Measurements from ENCODE around the gene TBC1D23.

GRCh38 chr3:100330651-100331050 lies 69.9 kb downstream of the TBC1D23 start:
- TF ChIP-seq CTCF (CRISPR knock-in tag; IDR thresholded peaks at IDR 0.05), result no peak
- TF ChIP-seq KDM2A (CRISPR knock-in tag; IDR thresholded peaks at IDR 0.05; ENCODE audit: borderline replicate concordance, low read depth), result no peak
- no peak for TF ChIP-seq ZHX1 (CRISPR knock-in tag; IDR thresholded peaks at IDR 0.05; ENCODE audit: low read depth)
- TF ChIP-seq SETDB1 (CRISPR knock-in tag; IDR thresholded peaks at IDR 0.05; ENCODE audit: borderline replicate concordance), result no peak
- no peak for TF ChIP-seq PATZ1 (CRISPR knock-in tag; IDR thresholded peaks at IDR 0.05)
- TF ChIP-seq ZNF773 (CRISPR knock-in tag; IDR thresholded peaks at IDR 0.05; ENCODE audit: borderline replicate concordance), result no peak
- no peak for TF ChIP-seq PBX2 (CRISPR knock-in tag; IDR thresholded peaks at IDR 0.05)
- no peak for TF ChIP-seq ZNF431 (CRISPR knock-in tag; IDR thresholded peaks at IDR 0.05; ENCODE audit: borderline replicate concordance, low read depth)

Measured in HepG2 (cell line).